Stimulated activated CD8-positive, alpha-beta memory T cell treated with anti-CD3 and anti-CD28 coated beads, Interleukin-15, amount 100 ng/mL, for 1 hour (primary cell): ENCODE data around the gene GPAT2.
"Not testable (repeated sequence)": the region's sequence is repeated elsewhere in the genome, so short reads cannot be mapped to it uniquely, and the experiment has no call there.

ENCODE experiments used
- DNase-seq: peaks from one replicate; pipeline ENCODE4 v3.0.0-alpha.2; 2020; ENCODE audit warnings: low read depth

Gene GPAT2

GRCh38 chr2:96064760-96065159, 30.0 kb upstream of the GPAT2 start:
- DNase-seq = not testable (repeated sequence)

DNA sequence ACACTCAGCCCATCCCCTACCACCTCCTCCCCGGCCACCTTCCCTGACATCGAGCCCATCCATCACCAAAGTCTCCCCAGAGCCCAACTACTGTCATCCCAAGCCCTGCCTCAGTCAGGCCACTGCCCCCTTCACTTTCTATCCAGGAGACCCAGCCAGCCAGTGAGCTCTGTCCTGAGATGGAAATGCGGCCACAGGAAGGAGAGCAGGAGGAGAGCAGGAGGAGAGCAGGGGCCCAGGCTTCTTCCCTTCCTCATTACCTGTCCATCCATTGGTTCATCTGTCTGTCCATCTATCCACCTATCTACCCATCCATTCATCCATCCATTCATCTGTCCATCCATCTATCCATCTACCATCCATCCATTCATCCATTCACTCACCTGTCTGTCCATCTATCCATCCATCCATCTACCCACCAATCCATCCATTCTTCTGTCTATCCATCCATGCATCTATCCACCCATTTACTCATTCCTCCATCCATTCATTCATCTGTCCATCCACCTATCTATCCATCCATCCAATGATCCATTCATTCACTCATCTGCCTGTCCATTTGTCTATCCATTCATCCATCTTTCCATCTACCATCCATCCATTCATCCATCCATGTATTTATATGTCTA, 29.4 kb upstream of the GPAT2 start:
- not testable (repeated sequence) for DNase-seq

GRCh38 chr2:96063116-96063899, 28.6 kb upstream of the GPAT2 start:
- DNase-seq = not testable (repeated sequence)

DNA sequence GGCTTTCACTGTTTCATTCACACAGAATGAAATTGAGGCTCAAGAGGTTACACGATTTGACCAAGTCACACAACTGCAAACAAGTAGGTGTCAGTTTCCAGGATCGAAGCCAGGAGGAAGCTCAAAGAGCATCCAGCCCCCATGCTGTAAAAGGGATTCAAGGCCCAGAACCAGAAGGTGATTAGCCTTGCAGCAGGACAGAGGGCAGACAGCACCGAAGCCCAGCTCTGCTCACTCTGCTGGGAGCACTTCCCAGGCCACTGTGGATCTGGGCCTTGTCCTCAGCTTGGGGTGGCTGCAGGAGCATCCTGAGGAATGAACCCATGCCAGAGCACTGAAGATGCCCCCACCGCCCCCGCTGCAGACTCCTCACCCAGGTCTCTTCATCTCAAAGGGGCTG, 27.8 kb upstream of the GPAT2 start:
- not testable (repeated sequence) for DNase-seq

DNA sequence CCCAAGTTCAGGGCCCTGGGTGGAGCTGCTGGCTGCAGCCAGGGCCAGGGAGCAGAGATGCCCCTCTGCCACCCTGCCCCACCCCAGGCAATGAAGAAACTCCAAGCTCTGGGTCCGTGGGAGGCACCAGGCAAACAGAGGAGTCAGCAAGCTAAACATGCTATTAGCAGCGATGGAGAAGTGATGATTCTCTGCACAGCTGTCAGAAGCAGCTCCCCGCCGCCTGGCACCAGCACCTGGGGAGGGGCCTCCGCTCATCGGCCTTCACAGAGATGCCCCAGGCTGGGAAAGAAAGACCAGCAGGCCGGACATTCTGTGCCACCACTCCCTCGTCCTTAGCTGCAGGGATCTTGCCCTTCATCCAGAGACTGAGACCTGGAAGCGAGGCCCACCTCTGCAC, 27.2 kb upstream of the GPAT2 start:
- DNase-seq = not testable (repeated sequence)

- DNase-seq = not testable (repeated sequence)
These were observed 26.6 kb upstream of the GPAT2 start for GRCh38 chr2:96061197-96061817.

DNA sequence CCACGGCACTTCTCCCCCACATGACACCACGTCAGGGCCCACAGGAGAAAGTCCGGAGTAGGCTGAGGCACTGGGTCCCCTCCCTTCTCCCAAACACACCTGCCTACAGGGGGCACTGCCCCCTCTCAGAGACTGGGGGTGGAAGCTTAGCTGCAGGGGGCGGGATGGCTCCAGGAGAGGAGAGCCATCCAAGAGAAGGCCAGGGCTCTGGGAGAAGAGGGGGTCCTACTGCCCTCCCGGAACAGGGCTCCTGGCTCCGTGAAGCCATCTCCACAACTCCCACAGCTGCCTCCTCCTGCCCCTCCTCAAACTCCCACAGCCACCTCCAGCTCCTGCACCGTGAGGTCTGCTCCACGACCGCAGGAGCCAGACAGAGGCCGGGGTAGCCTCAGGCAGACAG, 25.6 kb upstream of the GPAT2 start:
- not testable (repeated sequence) for DNase-seq

DNA sequence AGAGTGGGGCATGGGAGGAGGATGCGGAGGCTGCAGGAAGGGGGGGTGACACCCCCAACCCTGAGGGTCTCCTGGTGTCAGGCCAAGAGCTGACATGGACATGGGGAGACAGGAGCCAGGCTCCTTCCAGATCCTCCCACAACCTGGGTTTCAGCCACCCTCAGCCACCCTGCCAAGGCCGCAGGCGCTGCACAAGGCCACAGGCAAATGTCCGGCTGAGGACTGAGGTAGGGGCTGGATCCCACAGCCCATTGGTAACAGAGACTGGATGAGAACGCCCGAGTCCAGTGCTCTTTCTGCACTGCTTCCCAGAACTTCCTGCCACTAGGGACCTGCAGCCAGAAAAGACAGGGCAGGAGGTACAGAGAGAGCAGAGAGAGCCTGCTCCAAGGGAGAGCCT, 24.7 kb upstream of the GPAT2 start:
- DNase-seq = not testable (repeated sequence)

- DNase-seq = not testable (repeated sequence)
These were observed 21.1 kb upstream of the GPAT2 start for GRCh38 chr2:96055830-96056229.

DNA sequence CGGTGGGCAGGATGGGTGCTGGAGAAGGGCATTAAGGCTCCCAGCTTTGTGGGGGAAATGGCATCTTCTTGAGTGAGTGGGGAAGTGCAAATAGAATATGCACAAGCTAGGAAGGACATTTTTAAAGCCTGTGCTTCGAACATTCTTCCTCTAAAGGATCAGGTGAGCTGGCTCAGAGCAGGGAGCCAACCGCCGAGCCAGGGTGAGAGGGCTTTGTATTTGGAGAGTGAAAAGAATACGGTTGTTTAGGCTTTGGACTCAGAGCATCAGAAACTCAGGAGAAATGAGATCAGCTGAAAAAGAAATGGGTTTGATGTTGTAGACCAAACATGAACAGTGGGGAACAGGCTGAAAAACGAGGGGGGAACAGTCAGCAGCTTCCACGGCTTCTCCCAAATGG, 19.8 kb upstream of the GPAT2 start:
- DNase-seq = not testable (repeated sequence)

- DNase-seq = not testable (repeated sequence)
These were observed 18.7 kb upstream of the GPAT2 start for GRCh38 chr2:96053385-96053784.

DNA sequence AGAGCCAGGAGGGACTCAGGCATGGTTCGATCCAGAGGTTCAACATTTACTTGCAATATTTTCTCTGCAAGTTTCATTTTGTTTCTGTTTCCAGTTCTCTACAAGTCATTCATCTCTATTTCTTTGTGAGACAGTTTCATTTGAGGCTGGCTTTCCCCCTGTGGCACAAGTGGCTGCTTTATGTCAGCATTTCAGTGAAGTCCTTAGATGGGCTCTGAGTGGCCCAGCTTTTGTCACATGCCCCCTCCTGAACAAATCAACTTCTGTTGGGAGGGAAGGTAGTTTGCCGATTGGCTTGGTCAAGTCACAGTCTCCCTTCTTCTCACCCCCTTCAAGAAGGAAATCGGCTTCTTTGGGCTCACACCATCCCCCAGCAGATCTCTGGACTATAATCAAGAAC, 17.9 kb upstream of the GPAT2 start:
- not testable (repeated sequence) for DNase-seq

DNA sequence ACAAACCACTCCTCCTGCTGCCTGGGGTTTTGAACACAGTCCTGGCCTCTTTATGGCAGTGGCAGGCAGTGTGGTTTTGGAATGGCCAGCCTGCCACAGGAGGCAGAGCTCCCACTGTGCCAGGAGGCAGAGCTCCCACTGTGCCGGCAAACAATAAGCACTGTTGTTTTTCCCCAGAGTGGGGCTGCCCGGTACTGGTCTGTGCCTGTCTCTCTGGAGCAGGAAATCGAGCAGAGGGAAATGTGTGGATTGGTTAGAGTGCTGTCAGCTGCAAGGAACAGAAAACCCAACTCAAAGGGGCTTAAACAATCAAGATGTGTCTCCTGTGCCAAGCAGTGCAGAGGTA, 15.2 kb upstream of the GPAT2 start:
- DNase-seq = not testable (repeated sequence)

DNA sequence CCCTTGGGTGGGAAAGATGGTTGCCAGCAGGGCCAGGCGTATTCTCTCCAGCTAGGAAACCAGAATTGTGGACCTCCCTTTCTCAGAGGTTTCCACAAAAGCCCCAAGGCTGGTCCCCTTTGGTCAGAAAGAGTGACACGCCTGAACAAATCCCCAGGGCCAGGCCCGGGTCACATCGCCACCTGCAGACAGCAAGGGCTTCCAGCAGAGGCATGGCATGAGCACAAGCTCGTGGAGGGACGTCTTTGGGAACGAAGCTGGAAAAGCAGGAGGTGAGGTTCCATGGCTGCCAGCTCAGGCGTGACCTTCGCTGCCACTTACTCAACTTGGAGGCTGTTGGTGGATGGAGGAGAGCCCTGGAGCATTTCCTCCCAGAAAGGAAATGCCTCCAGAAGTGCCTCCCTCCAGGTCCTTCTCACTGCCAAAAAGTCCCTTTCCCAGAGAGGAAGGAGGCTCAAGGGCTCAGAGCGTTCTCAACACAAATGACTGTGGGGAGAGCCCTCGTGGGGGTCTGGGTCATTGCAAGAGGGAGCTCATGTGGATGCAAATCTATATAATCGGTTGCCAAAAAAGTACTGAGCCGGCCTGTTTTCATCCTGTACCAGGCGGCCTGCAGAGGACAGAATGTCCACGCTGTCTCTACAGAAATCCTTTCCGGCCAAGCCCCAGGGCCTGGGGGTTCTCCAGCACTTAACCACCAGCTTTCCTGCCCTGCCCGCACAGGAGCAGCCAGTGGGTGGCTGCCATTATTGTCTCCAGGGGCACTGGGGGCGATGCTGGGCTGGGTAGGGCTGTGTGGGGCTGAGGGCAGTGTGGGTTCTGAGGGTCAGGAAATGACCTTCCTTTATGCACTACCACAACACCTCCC, 14.6 kb upstream of the GPAT2 start:
- DNase-seq = not testable (repeated sequence)

- not testable (repeated sequence) for DNase-seq
These were observed 838 bp upstream of the GPAT2 start for GRCh38 chr2:96035554-96035953.

GRCh38 chr2:96033997-96034396, 719 bp downstream of the GPAT2 start:
- not testable (repeated sequence) for DNase-seq

- DNase-seq = not testable (repeated sequence)
These were observed 6.9 kb downstream of the GPAT2 start for GRCh38 chr2:96027725-96028325.

- DNase-seq = not testable (repeated sequence)
These were observed 9.0 kb downstream of the GPAT2 start for GRCh38 chr2:96025755-96026154.

- no peak for DNase-seq
These were observed 9.6 kb downstream of the GPAT2 start for GRCh38 chr2:96025194-96025492.

DNA sequence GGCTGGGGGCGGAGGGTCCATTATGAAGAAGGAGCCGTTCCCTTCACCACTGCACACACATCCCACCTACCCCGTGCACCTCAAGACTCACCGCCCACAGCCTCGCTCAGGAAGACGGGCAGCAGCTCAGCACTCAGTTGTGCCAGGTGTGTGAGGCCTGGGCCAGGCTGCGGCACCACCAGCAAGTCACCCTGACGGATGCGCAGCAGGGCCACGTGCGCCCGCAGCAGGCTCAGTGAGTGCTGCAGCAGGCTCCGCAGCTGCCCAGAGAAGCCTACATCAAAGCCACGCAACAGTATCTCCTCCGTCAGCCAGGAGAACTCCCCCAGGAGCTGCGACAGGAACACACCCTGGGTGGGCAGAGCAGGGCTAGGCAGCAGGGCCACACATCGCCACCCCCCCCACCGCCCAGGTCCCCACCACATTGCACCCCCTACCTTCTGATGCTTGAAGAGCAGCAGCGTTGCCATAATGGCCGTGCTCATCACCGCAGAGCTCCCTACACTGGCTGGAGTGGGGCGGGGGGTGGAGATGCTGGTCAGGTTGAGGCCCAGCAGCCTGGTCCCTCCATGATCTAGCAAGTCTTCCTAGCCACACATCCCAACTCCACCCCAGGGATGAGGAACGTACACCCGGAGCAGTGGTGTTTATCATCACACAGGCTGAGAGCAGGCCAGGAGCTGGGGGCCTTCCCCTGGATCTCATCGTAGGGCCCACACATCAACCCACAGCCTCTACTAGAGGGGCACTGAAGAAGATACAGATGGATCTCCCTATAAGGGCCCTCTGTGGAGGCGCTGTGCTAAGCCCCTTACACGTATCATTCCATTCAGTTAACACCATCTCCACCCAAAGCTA, 10.2 kb downstream of the GPAT2 start:
- DNase-seq = no peak

- not testable (repeated sequence) for DNase-seq
These were observed 11.0 kb downstream of the GPAT2 start for GRCh38 chr2:96023701-96024100.
